ENCODE measurements around the gene TLR2.

GRCh38 chr4:153735906-153736461 lies 51.9 kb downstream of the TLR2 start:
- TF ChIP-seq TAF1 (IDR thresholded peaks at IDR 0.05; ENCODE audit: borderline replicate concordance, low read depth, low read length) (no peak), POLR2A (IDR thresholded peaks at IDR 0.05; ENCODE audit: low read depth, low read length) (no peak)

All from GM12892 (cell line).